HepG2 (cell line): Measurements from ENCODE around the gene HEATR1. TPM values are rescaled to one million over a fixed set of nuclear protein-coding genes. Genes with fewer than 3 reads are reported as not detected.

ENCODE experiments used
- ARID2 ChIP-seq: sonication (generic); formaldehyde crosslinking; IDR thresholded peaks from 2 replicates; pipeline ENCODE4 v1.8.1; 2022; ENCODE audit warnings: mild to moderate bottlenecking, missing genetic modification reagents, borderline replicate concordance
- ARID5B ChIP-seq: IDR thresholded peaks from 2 replicates; pipeline ENCODE4 v1.4.0; 2020; ENCODE audit warnings: mild to moderate bottlenecking, missing genetic modification reagents
- HNRNPH1 ChIP-seq: fragments of 200-400 bp; formaldehyde crosslinking; optimal IDR thresholded peaks from 2 replicates; pipeline ENCODE3; 2017; ENCODE audit warnings: mild to moderate bottlenecking, low read depth, low read length
- IRF1 ChIP-seq: sonication (generic); formaldehyde crosslinking; IDR thresholded peaks from 2 replicates; pipeline ENCODE4 v1.4.0; 2020; ENCODE audit warnings: low read depth, mild to moderate bottlenecking, missing genetic modification reagents
- PHF5A ChIP-seq: IDR thresholded peaks from one replicate; pipeline ENCODE4 v1.6.1; 2018; ENCODE audit warnings: low read depth, missing genetic modification reagents; ENCODE audit not compliant: unreplicated experiment
- PHF8 ChIP-seq: sonication (generic); formaldehyde crosslinking; IDR thresholded peaks from 2 replicates; pipeline ENCODE4 v1.5.0; 2020; ENCODE audit warnings: missing genetic modification reagents
- PRDM15 ChIP-seq: sonication (generic); formaldehyde crosslinking; IDR thresholded peaks from 2 replicates; pipeline ENCODE4 v1.4.0; 2020; ENCODE audit warnings: missing genetic modification reagents
- SMAD3 ChIP-seq: sonication (generic); formaldehyde crosslinking; IDR thresholded peaks from 2 replicates; pipeline ENCODE4 v1.4.0; 2020; ENCODE audit warnings: missing genetic modification reagents
- SOX5 ChIP-seq: IDR thresholded peaks from 2 replicates; pipeline ENCODE4 v1.6.1; 2016; ENCODE audit warnings: borderline replicate concordance
- SRSF1 ChIP-seq: fragments of 200-400 bp; formaldehyde crosslinking; optimal IDR thresholded peaks from 2 replicates; pipeline ENCODE3; 2017; ENCODE audit warnings: mild to moderate bottlenecking, low read depth, low read length, moderate library complexity
- THRA ChIP-seq: sonication (generic); formaldehyde crosslinking; IDR thresholded peaks from 2 replicates; pipeline ENCODE4 v1.4.0; 2020; ENCODE audit warnings: missing genetic modification reagents, borderline replicate concordance
- ZBTB42 ChIP-seq: sonication (generic); formaldehyde crosslinking; IDR thresholded peaks from 2 replicates; pipeline ENCODE4 v1.5.0; 2020; ENCODE audit warnings: mild to moderate bottlenecking, missing genetic modification reagents
- ZNF256 ChIP-seq: sonication (generic); formaldehyde crosslinking; conservative IDR thresholded peaks from 2 replicates; pipeline ENCODE4 v1.4.0; 2020; ENCODE audit warnings: missing genetic modification reagents
- ZNF430 ChIP-seq: sonication (generic); formaldehyde crosslinking; IDR thresholded peaks from 2 replicates; pipeline ENCODE4 v1.9.0; 2021; ENCODE audit warnings: mild to moderate bottlenecking, missing genetic modification reagents
- ZNF446 ChIP-seq: sonication (generic); formaldehyde crosslinking; IDR thresholded peaks from 2 replicates; pipeline ENCODE4 v1.5.0; 2020; ENCODE audit warnings: mild to moderate bottlenecking, missing genetic modification reagents
- ZNF710 ChIP-seq: sonication (generic); formaldehyde crosslinking; IDR thresholded peaks from 2 replicates; pipeline ENCODE4 v1.5.0; 2020; ENCODE audit warnings: mild to moderate bottlenecking, missing genetic modification reagents, borderline replicate concordance
- ZNF792 ChIP-seq: IDR thresholded peaks from 2 replicates; pipeline ENCODE4 v1.6.1; 2016
- polyA plus RNA-seq, 8 experiments: library from polyadenylated mRNA; depleted of rRNA in 3 of 8; stranded (reverse) in 7 of 8; unstranded in 1 of 8; fragments of >200 nt; fragmentation: Illumina TruSeq in 4 of 8; extraction: Trizol in 4 of 8; gene quantifications; 2 replicates each; pipeline versions ENCODE4 v1.2.1 to v1.2.3, GENCODE V29; 2011 to 2016; ENCODE audit warnings: low read depth in 4 of 8, missing spikeins in 1 of 8, mixed read lengths in 1 of 8; ENCODE audit not compliant: insufficient read depth in 1 of 8
- total RNA-seq, 5 experiments: library from RNA; depleted of rRNA; stranded (reverse); fragments of >200 nt; fragmentation: Illumina TruSeq; extraction: Trizol; gene quantifications; 2 replicates each; pipeline ENCODE4 v1.2.3, GENCODE V29; 2016; ENCODE audit warnings: low read depth in 1 of 5

The HEATR1 gene
- total and polyA plus RNA-seq, 2 of the 13 experiments (the other 11 are each of a cell fraction or from before 2014, with no cell fraction given) = 10.2 to 45.8 TPM

GRCh38 chr1:236524142-236524894 lies 80.0 kb downstream of the HEATR1 start (continued):
- TF ChIP-seq ARID5B (CRISPR knock-in tag) (peak; percentile 49), PHF8 (CRISPR knock-in tag) (peak; percentile 51; the same call in 1 of the 2 replicates), SOX5 (peak; percentile 37; the same call in 1 of the 2 replicates), ARID2 (CRISPR knock-in tag) (no peak), ZBTB42 (CRISPR knock-in tag) (no peak), THRA (CRISPR knock-in tag) (no peak), PHF5A (CRISPR knock-in tag) (no peak), ZNF256 (CRISPR knock-in tag) (no peak), PRDM15 (CRISPR knock-in tag) (no peak; the same call in 1 of the 2 replicates), ZNF446 (CRISPR knock-in tag) (peak; percentile 45), HNRNPH1 (no peak), SRSF1 (no peak), SMAD3 (CRISPR knock-in tag) (no peak), ZNF792 (CRISPR knock-in tag) (no peak), IRF1 (CRISPR knock-in tag) (no peak), ZNF710 (CRISPR knock-in tag) (no peak), ZNF430 (CRISPR knock-in tag) (no peak)
